Measurements from ENCODE around the gene ZNF385C.

GRCh38 chr17:42068979-42069378, 29.3 kb downstream of the ZNF385C start:
- TF ChIP-seq EP300 (IDR thresholded peaks at IDR 0.05) (no peak), CTCF (IDR thresholded peaks at IDR 0.05) (no peak), POLR2A (IDR thresholded peaks at IDR 0.05) (no peak)
